Parathyroid adenoma (tissue), 2 donors: Measurements from ENCODE around the gene AZIN2.
"Not testable (repeated sequence)": the region's sequence is repeated elsewhere in the genome, so short reads cannot be mapped to it uniquely, and the experiment has no call there.

Experiments
- H2AFZ ChIP-seq: fragments of 300-600 bp; sonication (generic); one replicate; pipeline ENCODE4 v1.7.0; 2017; ENCODE audit warnings: antibody characterized with exemption, mild to moderate bottlenecking
- H3K27ac ChIP-seq: fragments of 300-600 bp; sonication (generic); one replicate; pipeline ENCODE4 v1.7.0; 2017
- H3K27me3 ChIP-seq: fragments of 300-600 bp; sonication (generic); one replicate; pipeline ENCODE4 v1.7.0; 2017; ENCODE audit warnings: low read length; ENCODE audit not compliant: control insufficient read depth, insufficient read depth
- H3K36me3 ChIP-seq: fragments of 300-600 bp; sonication (generic); one replicate; pipeline ENCODE4 v1.7.0; 2017; ENCODE audit warnings: low read length; ENCODE audit not compliant: control insufficient read depth, insufficient read depth
- H3K4me1 ChIP-seq: fragments of 300-600 bp; sonication (generic); one replicate; pipeline ENCODE4 v1.7.0; 2017; ENCODE audit warnings: control low read depth
- H3K4me2 ChIP-seq: fragments of 300-600 bp; sonication (generic); one replicate; pipeline ENCODE4 v1.7.0; 2017; ENCODE audit warnings: low read length
- H3K4me3 ChIP-seq: fragments of 300-600 bp; sonication (generic); one replicate; pipeline ENCODE4 v1.7.0; 2017; ENCODE audit warnings: low read depth, low read length
- H3K79me2 ChIP-seq: fragments of 300-600 bp; sonication (generic); one replicate; pipeline ENCODE4 v1.7.0; 2017; ENCODE audit warnings: control low read depth
- H3K9ac ChIP-seq: fragments of 300-600 bp; sonication (generic); one replicate; pipeline ENCODE4 v1.7.0; 2017; ENCODE audit warnings: mild to moderate bottlenecking
- H3K9me3 ChIP-seq: fragments of 300-600 bp; sonication (generic); one replicate; pipeline ENCODE4 v1.7.0; 2017; ENCODE audit warnings: low read length; ENCODE audit not compliant: control insufficient read depth
- TF ChIP-seq, protein P1 (sequence below): fragments of 300-600 bp; sonication (generic); IDR thresholded peaks from one replicate; pipeline ENCODE4 v1.7.0; 2017; ENCODE audit warnings: antibody characterized with exemption, mild to moderate bottlenecking
- donor health status: primary hyperparathyroidism.

The AZIN2 gene

DNA sequence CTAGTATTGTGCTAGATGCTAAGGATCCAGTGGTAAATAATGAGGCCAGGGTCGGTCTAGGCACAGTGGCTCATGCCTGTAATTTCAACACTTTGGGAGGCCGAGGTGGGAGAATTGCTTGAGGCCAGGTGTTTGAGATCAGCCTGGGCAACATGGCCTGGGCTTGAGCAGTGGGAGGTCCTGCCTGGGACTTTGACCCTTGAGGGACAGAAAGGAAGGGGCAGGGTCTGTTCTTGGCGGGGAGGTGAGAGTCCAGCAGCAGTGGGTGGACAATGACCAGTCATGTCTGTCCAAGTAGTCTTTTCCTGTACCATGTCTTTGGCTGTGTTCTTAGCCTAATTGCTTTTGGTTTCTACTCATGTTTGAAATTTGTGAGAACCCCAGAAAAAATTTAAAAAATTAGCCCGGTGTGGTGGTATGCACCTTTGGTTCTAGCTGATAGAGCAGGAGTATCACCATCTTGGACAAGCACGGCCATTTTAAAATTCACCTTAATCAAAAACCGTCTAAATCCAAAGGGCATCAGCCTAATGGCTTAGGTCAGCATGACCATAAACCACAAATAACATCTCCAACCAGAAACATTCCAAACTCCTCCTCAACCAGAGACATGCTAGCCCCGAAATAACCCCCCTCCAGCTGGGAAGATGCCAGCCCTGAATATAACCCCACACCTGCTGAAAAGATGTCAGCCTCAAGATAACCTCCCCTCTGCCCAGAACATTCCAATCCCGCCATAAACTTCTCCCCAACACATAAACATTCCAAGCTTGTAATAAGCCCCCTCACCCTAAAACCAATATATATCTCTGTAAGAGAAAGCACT is 37.5 kb upstream of the AZIN2 start:
- no peaks in the 10 kb centered on the region for H3K9me3 ChIP-seq
- H3K4me3 ChIP-seq, result no peak overlapping the region
- no peaks in the 10 kb centered on the region for H3K27me3 ChIP-seq
- no peak overlapping the region for H3K9ac ChIP-seq
- no peaks in the 10 kb centered on the region for H3K36me3 ChIP-seq
- H2AFZ ChIP-seq, result no peak overlapping the region
- no peaks in the 10 kb centered on the region for H3K4me1 ChIP-seq
- TF ChIP-seq, protein P1, sequence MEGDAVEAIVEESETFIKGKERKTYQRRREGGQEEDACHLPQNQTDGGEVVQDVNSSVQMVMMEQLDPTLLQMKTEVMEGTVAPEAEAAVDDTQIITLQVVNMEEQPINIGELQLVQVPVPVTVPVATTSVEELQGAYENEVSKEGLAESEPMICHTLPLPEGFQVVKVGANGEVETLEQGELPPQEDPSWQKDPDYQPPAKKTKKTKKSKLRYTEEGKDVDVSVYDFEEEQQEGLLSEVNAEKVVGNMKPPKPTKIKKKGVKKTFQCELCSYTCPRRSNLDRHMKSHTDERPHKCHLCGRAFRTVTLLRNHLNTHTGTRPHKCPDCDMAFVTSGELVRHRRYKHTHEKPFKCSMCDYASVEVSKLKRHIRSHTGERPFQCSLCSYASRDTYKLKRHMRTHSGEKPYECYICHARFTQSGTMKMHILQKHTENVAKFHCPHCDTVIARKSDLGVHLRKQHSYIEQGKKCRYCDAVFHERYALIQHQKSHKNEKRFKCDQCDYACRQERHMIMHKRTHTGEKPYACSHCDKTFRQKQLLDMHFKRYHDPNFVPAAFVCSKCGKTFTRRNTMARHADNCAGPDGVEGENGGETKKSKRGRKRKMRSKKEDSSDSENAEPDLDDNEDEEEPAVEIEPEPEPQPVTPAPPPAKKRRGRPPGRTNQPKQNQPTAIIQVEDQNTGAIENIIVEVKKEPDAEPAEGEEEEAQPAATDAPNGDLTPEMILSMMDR, result no peak
- no peaks in the 10 kb centered on the region for H3K79me2 ChIP-seq
- H3K4me2 ChIP-seq, result no peak overlapping the region
- H3K27ac ChIP-seq, result no peak overlapping the region

DNA sequence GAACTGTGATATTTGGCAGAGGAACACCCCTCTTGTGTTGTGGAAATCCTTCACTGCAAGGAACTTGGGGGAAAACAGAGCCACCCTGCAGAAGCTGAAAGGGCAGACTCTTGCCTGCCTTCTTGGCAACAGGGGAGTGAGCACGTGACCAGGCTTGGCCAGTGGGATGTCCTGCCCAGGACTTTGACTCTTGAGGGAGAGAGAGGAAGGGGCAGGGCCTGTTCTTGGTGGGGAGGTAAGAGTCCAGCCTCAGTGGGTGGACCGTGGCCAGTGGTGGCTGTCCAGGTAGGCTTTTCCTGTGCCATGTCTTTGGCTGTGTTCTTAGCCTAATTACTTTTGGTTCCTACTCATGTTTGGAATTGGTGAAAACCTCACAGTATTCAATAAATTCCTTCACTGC is 35.7 kb upstream of the AZIN2 start:
- H3K27ac ChIP-seq, result no peak overlapping the region

DNA sequence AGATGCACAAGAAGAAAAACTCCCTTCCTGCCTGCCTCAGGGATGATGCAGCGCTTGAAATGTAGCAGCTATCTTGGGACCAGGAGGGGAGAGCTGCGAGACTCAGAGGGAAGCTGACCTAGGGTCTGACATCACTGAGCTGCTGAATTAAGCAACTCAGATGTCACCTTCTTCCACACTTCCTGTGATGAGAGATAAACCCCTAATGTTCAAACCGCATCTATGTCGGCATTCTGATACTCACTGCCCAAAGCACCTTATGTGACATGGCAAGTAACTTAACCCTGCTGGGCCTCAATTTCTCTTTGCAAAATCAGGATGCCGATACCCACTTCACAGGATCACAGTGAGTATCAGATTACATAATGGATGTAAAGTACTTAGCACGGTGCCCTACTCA is 35.1 kb upstream of the AZIN2 start:
- no peak overlapping the region for H3K9ac ChIP-seq

More for the DNA sequence above, 35.7 kb upstream of the AZIN2 start:
- TF ChIP-seq, protein P1, result no peak
- Histone ChIP-seq H3K4me1 (no peaks in the 10 kb centered on the region), H3K36me3 (no peaks in the 10 kb centered on the region), H2AFZ (no peak overlapping the region), H3K79me2 (no peaks in the 10 kb centered on the region), H3K27me3 (no peaks in the 10 kb centered on the region), H3K9me3 (no peaks in the 10 kb centered on the region), H3K9ac (no peak overlapping the region), H3K4me2 (no peak overlapping the region), H3K4me3 (no peak overlapping the region)

DNA sequence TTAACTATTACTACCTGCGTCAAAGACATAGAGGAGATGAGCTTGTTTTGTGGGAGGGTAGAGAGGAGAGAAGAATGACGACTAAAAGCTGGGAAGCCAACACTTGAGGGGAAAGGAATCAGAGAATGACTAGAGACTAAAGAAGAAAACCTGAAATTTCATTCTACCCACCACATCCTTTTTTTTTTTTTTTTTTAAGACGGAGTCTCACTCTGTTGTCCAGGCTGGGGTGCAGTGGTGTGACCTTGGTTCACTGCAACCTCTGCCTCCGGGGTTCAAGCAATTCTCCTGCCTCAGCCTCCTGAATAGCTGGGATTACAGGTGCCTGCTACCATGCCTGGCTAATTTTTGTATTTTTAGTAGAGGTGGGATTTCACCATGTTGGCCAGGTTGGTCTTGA is 34.7 kb upstream of the AZIN2 start:
- H3K27me3 ChIP-seq, H3K9ac ChIP-seq, H2AFZ ChIP-seq, H3K4me2 ChIP-seq, H3K27ac ChIP-seq, H3K79me2 ChIP-seq, H3K9me3 ChIP-seq, H3K36me3 ChIP-seq, H3K4me1 ChIP-seq, H3K4me3 ChIP-seq: not testable (repeated sequence)

More for the DNA sequence above, 35.1 kb upstream of the AZIN2 start:
- Histone ChIP-seq H3K4me2 (no peak overlapping the region), H2AFZ (no peak overlapping the region), H3K79me2 (no peaks in the 10 kb centered on the region), H3K9me3 (no peaks in the 10 kb centered on the region), H3K36me3 (no peaks in the 10 kb centered on the region), H3K4me3 (no peak overlapping the region), H3K27ac (no peak overlapping the region), H3K27me3 (no peaks in the 10 kb centered on the region), H3K4me1 (no peaks in the 10 kb centered on the region)
- TF ChIP-seq, protein P1, result no peak

DNA sequence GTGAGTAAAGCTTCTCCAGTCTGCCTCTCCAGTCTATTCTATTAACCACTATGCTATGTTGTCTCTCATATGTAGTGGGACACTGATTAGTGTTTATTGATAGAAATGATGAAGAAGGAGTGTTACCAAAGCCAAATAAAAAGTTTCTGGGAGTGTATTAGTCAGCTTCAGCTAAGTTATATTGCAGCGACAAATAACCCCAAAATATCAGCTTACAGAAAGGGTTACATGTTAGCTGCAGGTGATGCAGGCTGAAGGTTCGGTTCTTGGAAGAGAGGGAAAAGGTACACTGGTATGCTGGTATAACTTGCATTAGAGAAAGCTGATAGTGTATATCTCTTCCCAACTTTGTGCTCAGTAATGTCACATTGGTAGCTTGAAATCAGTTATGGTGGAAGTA is 33.7 kb upstream of the AZIN2 start:
- Histone ChIP-seq H3K79me2 (no peaks in the 10 kb centered on the region), H3K27ac (no peak overlapping the region), H3K27me3 (no peaks in the 10 kb centered on the region), H2AFZ (no peak overlapping the region), H3K4me2 (no peak overlapping the region), H3K4me3 (no peak overlapping the region), H3K9ac (no peak overlapping the region), H3K9me3 (no peaks in the 10 kb centered on the region), H3K36me3 (no peaks in the 10 kb centered on the region), H3K4me1 (no peaks in the 10 kb centered on the region)
- TF ChIP-seq, protein P1, result no peak
